GM23338 (cell line): ENCODE measurements around the gene FGD4. TPM values are rescaled to one million over a fixed set of nuclear protein-coding genes. Genes with fewer than 3 reads are reported as not detected.
"Not testable (repeated sequence)": the region's sequence is repeated elsewhere in the genome, so short reads cannot be mapped to it uniquely, and the experiment has no call there.

Source experiments
- ATAC-seq: fragments of 200-7000 bp; cut with Tn5 transposase; 3 replicates; pipeline ENCODE4 v1.9.1; 2020
- DNase-seq: peaks from one replicate; pipeline ENCODE4 v3.0.0-alpha.2; 2015; ENCODE audit warnings: low spot score
- H2AFZ ChIP-seq: fragments of 200-600 bp; sonication (generic); 2 replicates; pipeline ENCODE4 v1.8.0; 2016; ENCODE audit warnings: antibody characterized with exemption, mild to moderate bottlenecking, moderate library complexity
- H3F3A ChIP-seq: fragments of 200-600 bp; sonication (generic); replicated peaks from 2 replicates; pipeline ENCODE4 v1.8.0; 2017; ENCODE audit warnings: antibody characterized with exemption, mixed run types, low read depth
- H3K27ac ChIP-seq: fragments of 200-600 bp; sonication (generic); 2 replicates; pipeline ENCODE4 v1.6.1; 2016; ENCODE audit warnings: low read depth
- H3K27me3 ChIP-seq: fragments of 200-600 bp; sonication (generic); 2 replicates; pipeline ENCODE4 v1.8.0; 2016; ENCODE audit warnings: mild to moderate bottlenecking, mixed run types, moderate library complexity; ENCODE audit not compliant: insufficient read depth
- H3K36me3 ChIP-seq: fragments of 200-600 bp; sonication (generic); 2 replicates; pipeline ENCODE4 v1.8.0; 2016; ENCODE audit warnings: mild to moderate bottlenecking; ENCODE audit not compliant: insufficient read depth
- H3K4me1 ChIP-seq: fragments of 200-600 bp; sonication (generic); 2 replicates; pipeline ENCODE4 v1.8.0; 2016; ENCODE audit warnings: mild to moderate bottlenecking, moderate library complexity; ENCODE audit not compliant: insufficient read depth
- H3K4me2 ChIP-seq: fragments of 200-600 bp; sonication (generic); 2 replicates; pipeline ENCODE4 v1.7.1; 2017; ENCODE audit warnings: mixed run types
- H3K4me3 ChIP-seq: fragments of 200-600 bp; sonication (generic); 2 replicates; pipeline ENCODE4 v1.6.1; 2016; ENCODE audit warnings: mixed run types
- H3K79me2 ChIP-seq: fragments of 200-600 bp; sonication (generic); replicated peaks from 2 replicates; pipeline ENCODE4 v1.8.0; 2017; ENCODE audit warnings: mild to moderate bottlenecking; ENCODE audit not compliant: insufficient read depth
- H3K9me2 ChIP-seq: fragments of 200-600 bp; sonication (generic); 2 replicates; pipeline ENCODE4 v1.8.0; 2017; ENCODE audit not compliant: insufficient read depth
- H4K20me1 ChIP-seq: fragments of 200-600 bp; sonication (generic); replicated peaks from 2 replicates; pipeline ENCODE4 v1.8.0; 2017; ENCODE audit warnings: mild to moderate bottlenecking; ENCODE audit not compliant: insufficient read depth
- H3K27ac Mint-ChIP-seq: 2 replicates; pipeline ENCODE4 v1.8.0; 2020; ENCODE audit warnings: inconsistent platforms, mild to moderate bottlenecking, moderate library complexity, mixed read lengths
- H3K27me3 Mint-ChIP-seq: 3 replicates; pipeline ENCODE4 v1.8.0; 2022; ENCODE audit warnings: low read depth, mild to moderate bottlenecking, moderate library complexity, mixed read lengths, inconsistent platforms; ENCODE audit not compliant: insufficient read depth, poor library complexity
- H3K36me3 Mint-ChIP-seq: 3 replicates; pipeline ENCODE4 v1.8.0; 2021; ENCODE audit warnings: low read depth, mild to moderate bottlenecking, inconsistent platforms, moderate library complexity, mixed read lengths
- H3K4me1 Mint-ChIP-seq: 3 replicates; pipeline ENCODE4 v1.8.0; 2020; ENCODE audit warnings: mild to moderate bottlenecking, inconsistent platforms, mixed read lengths
- H3K4me3 Mint-ChIP-seq: 3 replicates; pipeline ENCODE4 v1.8.0; 2021; ENCODE audit warnings: moderate library complexity, mild to moderate bottlenecking, inconsistent platforms, mixed read lengths
- H3K9me3 Mint-ChIP-seq: 3 replicates; pipeline ENCODE4 v1.8.0; 2020; ENCODE audit warnings: moderate library complexity, mild to moderate bottlenecking, inconsistent platforms, mixed read lengths
- JUNB ChIP-seq: IDR thresholded peaks from one replicate; pipeline ENCODE4 v1.6.1; 2016; ENCODE audit warnings: antibody characterized with exemption; ENCODE audit not compliant: unreplicated experiment
- NANOG ChIP-seq: IDR thresholded peaks from 2 replicates; pipeline ENCODE4 v1.6.1; 2016; ENCODE audit warnings: antibody characterized with exemption, borderline replicate concordance
- STAT1 ChIP-seq: IDR thresholded peaks from one replicate; pipeline ENCODE4 v1.6.1; 2016; ENCODE audit warnings: antibody characterized with exemption; ENCODE audit not compliant: unreplicated experiment
- ZNF114 ChIP-seq: fragments of 250-450 bp; sonication (Bioruptor Pico); IDR thresholded peaks from 2 replicates; pipeline ENCODE4 v1.5.0; 2020; ENCODE audit warnings: mild to moderate bottlenecking, moderate library complexity
- ZNF331 ChIP-seq: fragments of 250-450 bp; sonication (Bioruptor Pico); IDR thresholded peaks from 2 replicates; pipeline ENCODE4 v1.5.0; 2020; ENCODE audit warnings: low read depth, mild to moderate bottlenecking, moderate library complexity
- polyA plus RNA-seq: library from polyadenylated mRNA; unstranded; fragments of >200 nt; fragmentation: Nextera tagmentation; extraction: Ambion mirVana; gene quantifications from 2 replicates; pipeline ENCODE4 v1.2.1, GENCODE V29; 2016
- total RNA-seq: library from RNA; depleted of rRNA; stranded (reverse); fragments of >200 nt; shearing (Covaris generic); gene quantifications from 2 replicates; pipeline ENCODE4 v1.2.3, GENCODE V29; 2014

Gene FGD4
- total and polyA plus RNA-seq, 2 experiments from 2014 or later, result 24.3 to 54.3 TPM

DNA sequence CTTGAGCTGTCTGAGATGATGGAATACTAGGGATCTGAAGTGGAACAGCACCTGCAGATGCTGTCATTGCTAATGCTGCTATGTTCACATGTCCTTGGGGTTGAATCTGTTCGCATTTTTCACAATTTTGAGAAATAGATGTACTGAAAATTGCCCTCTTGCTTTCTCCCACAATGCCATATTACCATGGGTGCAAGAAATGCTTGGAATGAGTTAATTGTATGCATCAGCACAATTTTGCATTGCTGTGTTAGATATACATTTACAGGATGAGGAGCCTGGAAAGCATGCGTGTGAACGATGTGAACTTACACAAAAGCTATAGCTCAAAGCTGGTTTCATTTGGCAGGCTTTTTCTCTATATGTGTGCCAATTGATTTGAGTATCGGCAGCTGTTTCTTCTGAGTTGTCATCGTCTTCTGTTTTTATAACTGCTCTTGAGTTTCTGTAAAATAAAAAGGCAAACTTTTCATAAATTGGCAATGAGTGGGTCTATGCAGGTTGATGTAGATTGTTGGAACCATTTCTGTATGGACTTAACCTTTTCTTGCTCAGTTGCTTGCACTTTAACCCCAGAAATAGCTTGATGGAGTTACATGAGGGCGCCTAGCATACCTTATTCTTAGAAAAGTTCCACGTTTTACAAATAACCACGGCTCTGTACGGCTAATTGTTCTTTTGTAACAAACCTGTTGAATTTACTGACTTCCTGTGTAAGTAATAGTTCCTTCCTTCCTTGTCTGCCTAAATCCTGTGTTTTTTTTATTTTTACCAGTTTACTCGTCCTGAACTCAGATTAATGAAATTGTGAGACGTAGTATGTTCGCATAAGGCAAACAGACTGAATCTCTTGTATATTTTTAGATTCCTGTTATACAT is 105.9 kb downstream of the FGD4 start:
- peaks cover 95% of the 10 kb centered on the region for H3K79me2 ChIP-seq
- H3K9me2 ChIP-seq, result no peaks in the 10 kb centered on the region
- peaks cover 36% of the 10 kb centered on the region; the same call in 1 of the 2 replicates for H4K20me1 ChIP-seq
- Mint-ChIP-seq H3K27ac (0 out of 2 replicates have a peak overlapping the region, but pooled peaks have one; percentile 4), H3K36me3 (no peaks in the 10 kb centered on the region), H3K27me3 (peaks cover 5% of the 10 kb centered on the region), H3K4me3 (no peak overlapping the region; the same call in 2 of the 3 replicates), H3K4me1 (peaks cover 65% of the 10 kb centered on the region), H3K9me3 (no peaks in the 10 kb centered on the region)
- no peak for DNase-seq
- no peaks in the 10 kb centered on the region for H3K36me3 ChIP-seq
- ATAC-seq, result no peak
- peaks cover 61% of the 10 kb centered on the region for H3K4me1 ChIP-seq
- 0 out of 2 replicates have a peak, but pooled peaks cover 4% of the 10 kb centered on the region for H3F3A ChIP-seq
- TF ChIP-seq ZNF331, result no peak
- peak overlapping the region; percentile 23; the same call in 1 of the 2 replicates for H3K4me2 ChIP-seq
- H3K27ac ChIP-seq, result no peak overlapping the region
- no peaks in the 10 kb centered on the region for H3K27me3 ChIP-seq
- H3K4me3 ChIP-seq, result no peak overlapping the region
- H2AFZ ChIP-seq, result no peak overlapping the region

DNA sequence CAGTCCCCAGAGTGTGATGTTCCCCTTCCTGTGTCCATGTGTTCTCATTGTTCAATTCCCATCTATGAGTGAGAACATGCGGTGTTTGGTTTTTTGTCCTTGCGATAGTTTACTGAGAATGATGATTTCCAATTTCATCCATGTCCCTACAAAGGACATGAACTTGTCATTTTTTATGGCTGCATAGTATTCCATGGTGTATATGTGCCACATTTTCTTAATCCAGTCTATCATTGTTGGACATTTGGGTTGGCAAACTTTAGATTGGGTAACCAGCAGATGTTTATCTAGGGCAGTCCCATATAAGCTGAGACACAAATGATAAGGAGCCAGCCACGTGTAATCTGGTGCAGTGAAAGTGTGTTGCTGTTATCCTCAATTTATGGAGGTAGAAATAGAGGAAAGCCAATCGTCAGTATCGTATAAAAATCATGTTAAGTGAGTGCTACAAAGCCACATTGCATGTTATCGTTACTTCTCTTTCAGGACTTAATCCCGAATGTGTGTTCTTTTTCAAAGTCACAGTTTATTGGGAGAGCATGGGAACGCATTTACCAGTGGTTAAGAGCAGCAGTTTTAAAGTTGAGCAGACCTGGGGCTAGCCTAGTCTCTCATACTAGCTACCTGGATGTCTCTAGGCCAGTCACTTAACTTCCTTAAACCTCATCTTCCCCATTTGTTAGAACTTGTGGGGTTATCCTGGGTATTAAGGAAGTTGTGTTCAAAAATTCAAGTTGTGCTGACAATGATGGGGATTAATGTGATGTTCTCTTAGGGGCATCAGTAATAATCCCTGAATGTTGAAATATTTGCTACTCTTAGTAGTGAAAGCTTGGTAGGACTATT is 108.0 kb downstream of the FGD4 start:
- H3K4me1 Mint-ChIP-seq, result peaks cover 60% of the 10 kb centered on the region
- H3K27me3 Mint-ChIP-seq, H3K9me2 ChIP-seq, H3K27ac ChIP-seq, H3K36me3 ChIP-seq, H3K27ac Mint-ChIP-seq, H3K27me3 ChIP-seq, H3K4me3 Mint-ChIP-seq, H2AFZ ChIP-seq, H3K9me3 Mint-ChIP-seq, H3K36me3 Mint-ChIP-seq, H3K4me2 ChIP-seq, H3F3A ChIP-seq, H3K4me3 ChIP-seq, DNase-seq, ATAC-seq: not testable (repeated sequence)
- peaks cover 52% of the 10 kb centered on the region for H3K4me1 ChIP-seq
- peaks cover 100% of the 10 kb centered on the region for H3K79me2 ChIP-seq
- peaks cover 42% of the 10 kb centered on the region; the same call in 1 of the 2 replicates for H4K20me1 ChIP-seq

DNA sequence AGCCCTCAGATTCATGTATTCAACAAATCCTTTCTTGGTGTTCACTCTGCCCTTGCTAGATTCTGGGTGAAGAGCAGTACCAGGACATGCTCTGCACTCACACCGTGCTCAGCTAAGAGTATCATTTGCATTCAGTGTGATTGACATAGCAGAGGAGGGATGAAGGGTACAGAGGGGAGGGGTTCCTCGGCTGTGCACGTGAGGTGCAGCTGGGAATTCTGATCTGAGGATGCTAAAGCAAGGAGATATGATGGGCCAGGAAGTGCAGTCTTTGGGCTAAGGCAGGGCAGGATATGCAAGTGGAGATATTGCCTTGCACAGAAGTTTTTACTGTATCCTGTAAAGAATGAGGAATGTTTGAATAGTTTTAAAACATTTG is 108.6 kb downstream of the FGD4 start:
- Histone ChIP-seq H3K9me2 (no peaks in the 10 kb centered on the region), H3F3A (0 out of 2 replicates have a peak, but pooled peaks cover 4% of the 10 kb centered on the region), H3K4me1 (peaks cover 46% of the 10 kb centered on the region), H3K27me3 (no peaks in the 10 kb centered on the region), H2AFZ (no peak overlapping the region), H4K20me1 (peaks cover 47% of the 10 kb centered on the region; the same call in 1 of the 2 replicates), H3K4me2 (no peak overlapping the region), H3K79me2 (peaks cover 100% of the 10 kb centered on the region), H3K4me3 (no peak overlapping the region), H3K27ac (no peak overlapping the region), H3K36me3 (no peaks in the 10 kb centered on the region)
- ATAC-seq, result peak; percentile 71
- Mint-ChIP-seq H3K36me3 (no peaks in the 10 kb centered on the region), H3K27me3 (peaks cover 5% of the 10 kb centered on the region), H3K4me1 (peaks cover 61% of the 10 kb centered on the region), H3K9me3 (no peaks in the 10 kb centered on the region), H3K27ac (0 out of 2 replicates have a peak overlapping the region, but pooled peaks have one; percentile 7), H3K4me3 (no peak overlapping the region)
- TF ChIP-seq STAT1, result no peak
- no peak for TF ChIP-seq ZNF114 (CRISPR knock-in tag)
- no peak for TF ChIP-seq JUNB
- no peak for TF ChIP-seq NANOG
- peak; percentile 39 for DNase-seq
